ENCODE data around the gene TPTE2.
"Not testable (repeated sequence)": the region's sequence is repeated elsewhere in the genome, so short reads cannot be mapped to it uniquely, and the experiment has no call there.

The TPTE2 gene

DNA sequence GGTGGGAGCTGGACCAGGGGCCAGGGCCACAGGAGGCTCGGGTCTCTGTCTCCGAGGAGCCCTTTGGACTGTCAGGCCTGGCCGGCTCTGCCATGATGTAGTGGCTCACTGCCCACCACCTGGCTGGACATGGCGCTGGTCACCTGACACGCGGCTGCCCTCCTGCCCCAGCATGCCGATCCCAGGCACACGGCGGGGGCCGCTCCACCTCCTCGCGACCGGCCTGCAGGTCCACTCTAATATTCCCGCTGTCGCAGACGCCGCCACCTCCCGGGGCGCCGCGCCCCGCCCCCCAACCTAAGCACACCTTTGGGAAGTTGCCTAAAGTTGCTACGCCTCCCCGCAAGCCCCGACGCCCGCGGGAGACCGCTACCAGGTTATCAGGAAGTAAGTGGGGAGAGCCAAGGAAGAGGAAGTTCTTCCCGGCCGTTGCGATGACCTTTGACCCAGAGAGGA is at the start of gene TPTE2:
TPTE2 (minus strand) TSS at position 406 of the 456 bp plus-strand sequence. CDS start 58,298 bp downstream, outside the sequence.
- DNase-seq (ENCODE audit: low read depth) = not testable (repeated sequence)

GRCh38 chr13:19607523-19608078 is 46.3 kb upstream of the TPTE2 start:
- no peak for DNase-seq (ENCODE audit: low read depth)

GRCh38 chr13:19606737-19607136 is 45.4 kb upstream of the TPTE2 start:
- no peak for DNase-seq (ENCODE audit: low read depth)

GRCh38 chr13:19606152-19606551 is 44.8 kb upstream of the TPTE2 start:
- no peak for DNase-seq (ENCODE audit: low read depth)

DNA sequence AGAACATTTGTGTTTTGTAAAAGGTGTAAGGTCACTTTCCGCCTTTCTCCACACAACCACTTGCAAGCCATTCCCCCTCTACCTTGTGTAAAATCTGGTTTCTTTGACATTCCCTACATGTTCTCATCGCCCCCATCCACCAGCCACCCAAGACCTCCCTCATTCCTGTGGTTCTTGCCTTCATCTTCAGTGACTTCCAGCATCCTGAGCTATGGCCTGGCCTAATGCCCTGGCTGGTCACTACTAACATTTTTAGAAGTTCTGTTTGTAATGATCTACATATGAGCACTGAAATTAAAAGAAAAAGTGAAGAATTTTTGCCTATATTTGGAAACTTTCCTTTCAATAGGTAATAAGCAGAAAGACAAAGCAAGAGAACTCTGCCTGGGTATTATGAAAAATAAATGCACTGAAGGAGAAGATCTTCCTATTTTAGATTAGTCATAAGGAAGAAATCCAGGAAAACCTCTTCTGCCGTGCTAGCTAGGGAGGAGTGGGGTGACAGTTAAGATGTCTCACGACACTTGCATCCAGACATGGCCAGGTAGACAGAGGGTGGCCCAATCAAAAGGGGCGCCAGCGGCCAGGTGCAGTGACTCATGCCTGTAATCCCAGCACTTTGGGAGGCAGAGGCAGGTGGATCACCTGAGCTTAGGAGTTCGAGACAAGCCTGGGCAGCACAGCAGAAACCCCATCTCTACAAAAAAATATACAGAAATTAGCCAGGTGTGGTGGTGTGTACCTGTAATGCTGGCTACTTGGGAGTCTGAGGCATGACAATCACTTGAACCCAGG is 44.0 kb upstream of the TPTE2 start:
- no peak for DNase-seq (ENCODE audit: low read depth)

DNA sequence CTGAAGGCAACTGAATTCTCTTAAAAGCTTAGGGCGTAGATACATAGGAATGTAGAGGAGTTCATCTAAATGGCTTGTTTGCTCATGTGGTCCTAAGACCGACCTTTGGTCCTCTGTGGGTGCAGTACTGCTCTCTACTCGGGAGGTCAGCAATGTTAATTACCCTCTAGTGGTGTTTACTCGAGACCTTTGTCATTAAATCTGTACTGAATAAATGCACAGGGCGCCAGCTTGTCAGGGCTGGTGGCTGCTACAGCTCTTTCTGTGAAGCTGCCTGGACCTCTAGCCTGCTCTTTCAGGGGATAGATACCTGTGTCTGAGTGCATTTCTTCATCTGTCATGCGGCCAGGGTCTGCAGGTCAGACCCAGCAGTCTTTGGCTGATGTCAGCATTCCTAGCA is 43.0 kb upstream of the TPTE2 start:
- DNase-seq (ENCODE audit: low read depth) = no peak

DNA sequence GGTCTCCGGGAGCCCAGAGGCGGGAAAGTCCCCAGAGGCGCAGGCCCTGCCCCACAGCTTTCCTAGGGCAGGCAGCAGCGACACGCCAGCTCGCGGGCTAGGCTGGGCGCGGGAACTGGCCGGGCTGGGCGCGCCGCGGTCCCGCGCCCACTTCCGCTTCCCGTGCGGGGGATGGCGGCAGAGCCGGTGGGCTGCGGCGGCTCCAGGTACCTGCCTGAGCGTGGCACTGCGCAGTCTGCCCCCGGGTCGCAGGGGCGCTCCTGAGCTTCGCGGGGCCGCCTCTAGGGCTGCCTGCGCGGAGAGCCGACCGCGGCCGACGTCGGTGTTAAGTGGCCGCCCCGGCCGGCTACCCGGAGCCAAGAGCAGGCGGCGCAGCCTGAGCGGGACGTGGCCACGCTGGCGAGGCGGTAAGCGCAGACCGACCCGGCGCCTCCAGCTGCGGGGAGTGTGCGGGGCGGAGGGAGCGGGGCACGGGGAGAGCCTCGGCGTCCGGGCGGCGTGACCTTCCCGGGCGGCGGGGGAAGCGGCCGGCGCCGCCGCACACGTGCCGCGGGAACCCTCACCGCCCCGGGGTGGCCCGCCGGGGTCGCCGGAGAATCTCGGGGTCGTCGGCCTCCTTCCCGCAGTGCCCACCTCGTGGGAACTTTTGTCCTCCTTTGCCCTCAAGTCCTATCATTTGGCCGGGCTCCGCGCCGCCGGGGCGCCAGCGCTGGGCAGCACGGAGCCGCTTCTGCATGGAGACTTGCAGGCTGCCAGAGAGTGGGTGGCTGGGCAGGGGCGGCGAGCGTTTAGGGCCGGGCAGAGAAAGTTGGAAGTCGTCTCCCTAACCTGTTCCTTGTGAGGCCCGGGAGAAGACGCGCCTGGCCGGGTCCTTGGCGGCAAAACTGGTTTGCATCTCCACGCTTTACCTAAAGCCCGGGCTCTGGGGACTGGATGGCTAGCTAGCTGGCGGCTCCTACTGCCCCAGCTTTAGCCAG is 40.7 kb upstream of the TPTE2 start:
- DNase-seq (ENCODE audit: low read depth) = no peak

DNA sequence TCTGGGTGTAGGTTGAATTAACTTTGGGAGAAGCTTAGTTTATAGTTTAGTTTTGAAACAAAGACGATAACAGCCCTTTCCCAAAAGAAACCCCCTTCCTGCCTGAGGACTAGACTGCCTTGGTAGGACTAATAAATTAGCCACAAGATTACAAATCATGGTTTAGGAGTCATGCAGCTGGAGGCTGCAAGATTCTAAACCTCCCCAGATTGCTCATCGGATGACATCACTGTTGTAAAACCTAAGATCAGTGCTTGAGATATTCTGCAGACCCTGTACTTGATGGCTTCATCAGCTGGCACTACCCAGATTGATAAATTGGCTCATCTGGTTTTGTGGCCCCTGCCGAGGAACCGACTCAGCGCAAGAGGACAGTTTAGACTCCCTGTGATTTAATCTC is 36.2 kb upstream of the TPTE2 start:
- DNase-seq (ENCODE audit: low read depth) = no peak

DNA sequence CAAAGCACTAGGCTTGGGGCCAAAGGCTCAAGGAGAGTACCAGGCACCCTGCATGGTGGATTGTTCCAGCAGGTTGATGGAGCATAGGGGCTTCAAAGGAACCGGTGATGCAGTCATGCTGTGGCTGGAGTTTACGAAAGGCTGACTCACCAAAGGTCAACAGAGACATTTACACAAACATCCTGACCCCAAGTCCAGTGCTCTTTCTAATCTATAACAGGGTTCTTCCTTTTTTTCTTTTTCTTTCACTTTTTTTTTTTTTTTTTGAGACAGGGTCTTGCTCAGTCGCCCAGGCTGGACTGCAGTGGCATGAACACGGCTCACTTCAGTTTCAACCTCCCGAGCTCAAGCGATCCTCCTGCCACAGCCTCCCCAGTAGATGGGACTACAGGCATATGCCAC is 35.6 kb upstream of the TPTE2 start:
- no peak for DNase-seq (ENCODE audit: low read depth)

- no peak for DNase-seq (ENCODE audit: low read depth)
Observed at GRCh38 chr13:19596086-19596485, 34.8 kb upstream of the TPTE2 start.

GRCh38 chr13:19592657-19593180 is 31.4 kb upstream of the TPTE2 start:
- DNase-seq (ENCODE audit: low read depth) = no peak

DNA sequence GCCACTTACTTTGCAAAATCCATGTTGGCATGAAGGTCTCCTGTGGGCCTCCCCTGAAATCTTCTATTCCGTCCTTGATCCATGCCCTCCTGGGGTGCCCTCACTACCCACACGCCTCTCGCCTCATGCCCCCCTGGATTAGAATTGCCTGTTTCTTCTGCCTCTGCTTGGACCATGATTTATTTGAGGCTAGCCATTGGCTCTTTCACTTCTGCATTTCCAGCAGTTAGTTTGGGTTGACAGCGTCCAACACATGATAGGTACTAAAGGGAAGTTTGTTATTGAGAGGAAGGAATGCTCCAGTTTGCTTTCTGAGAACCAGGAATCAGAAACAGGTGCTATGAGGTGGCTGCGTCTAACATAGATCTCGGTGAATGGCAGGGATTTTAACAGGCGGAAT is 30.5 kb upstream of the TPTE2 start:
- DNase-seq (ENCODE audit: low read depth) = no peak

DNA sequence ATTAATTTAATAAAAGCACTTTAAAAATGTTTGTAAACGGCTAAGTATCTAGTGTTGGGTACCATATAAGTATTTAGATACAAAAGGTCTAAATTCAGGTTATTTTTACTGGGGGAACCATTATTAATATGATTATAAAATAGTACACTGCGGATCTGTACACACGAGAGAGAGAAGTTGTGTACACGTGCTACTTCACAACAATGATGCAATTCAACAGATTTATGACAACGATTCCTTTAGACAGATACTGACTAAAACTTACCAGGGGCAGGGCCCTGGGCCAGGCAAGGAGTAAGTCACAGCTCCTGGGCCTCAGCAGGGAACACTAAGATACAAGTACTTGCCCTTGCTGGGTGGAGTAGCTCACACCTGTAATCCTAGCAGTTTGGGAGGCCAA is 29.1 kb upstream of the TPTE2 start:
- no peak for DNase-seq (ENCODE audit: low read depth)

DNA sequence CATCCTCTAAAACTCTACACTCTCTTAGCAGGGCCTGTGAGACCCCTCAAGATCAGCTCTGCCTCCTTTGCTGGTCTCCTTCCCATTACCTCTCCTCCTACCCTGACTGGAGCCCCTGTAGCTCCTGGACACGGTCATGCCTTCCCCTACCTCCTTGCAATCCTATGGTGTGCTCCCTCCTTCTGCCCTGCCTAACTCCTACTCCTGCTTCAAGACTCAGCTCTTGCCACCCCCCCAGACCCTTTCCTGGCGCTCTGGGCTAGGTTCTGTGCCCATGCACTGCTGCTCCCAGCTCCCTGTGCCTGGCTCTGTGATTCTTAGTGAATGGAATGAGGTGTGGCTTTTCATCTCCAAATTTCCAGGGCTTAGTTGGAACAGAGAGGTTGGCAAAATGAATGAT is 28.0 kb upstream of the TPTE2 start:
- no peak for DNase-seq (ENCODE audit: low read depth)

DNA sequence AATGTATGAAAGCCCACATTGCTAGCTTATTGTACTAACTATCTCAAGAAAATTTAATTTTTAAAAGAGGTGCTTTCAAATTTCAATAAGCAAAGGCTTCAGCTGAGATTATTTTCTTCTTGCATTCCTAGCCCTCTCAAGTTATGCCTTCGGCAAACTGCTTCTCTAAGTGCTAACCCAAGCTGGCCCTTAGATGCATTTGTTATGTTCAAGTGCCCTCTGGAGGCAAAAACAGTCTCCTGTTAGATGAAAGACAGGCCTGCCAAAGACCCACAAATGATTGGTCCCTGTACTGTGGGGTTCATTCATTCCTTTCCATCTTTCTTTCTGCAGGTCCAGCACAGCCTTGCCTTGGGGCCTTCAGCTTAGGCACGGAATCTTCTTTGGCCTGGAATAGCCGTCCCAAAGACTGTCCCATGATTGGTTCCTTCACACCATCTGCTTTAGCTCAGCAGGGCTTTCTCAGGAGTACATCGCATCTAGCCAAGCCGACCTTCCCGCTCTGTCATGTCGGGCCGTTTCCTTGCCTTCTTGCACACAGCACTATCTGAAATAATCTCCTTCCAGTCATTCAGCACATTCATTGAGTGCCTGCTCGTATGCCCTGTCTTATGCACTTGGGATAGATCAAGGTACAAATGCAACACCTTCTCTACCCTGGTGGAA is 26.4 kb upstream of the TPTE2 start:
- DNase-seq (ENCODE audit: low read depth) = no peak

- peak; percentile 72 for DNase-seq (ENCODE audit: low read depth)
Observed at GRCh38 chr13:19586904-19587634, 25.7 kb upstream of the TPTE2 start.

GRCh38 chr13:19581675-19582074 is 20.3 kb upstream of the TPTE2 start:
- DNase-seq (ENCODE audit: low read depth) = no peak

- no peak for DNase-seq (ENCODE audit: low read depth)
Observed at GRCh38 chr13:19575230-19575629, 13.9 kb upstream of the TPTE2 start.

GRCh38 chr13:19573120-19573716 is 11.9 kb upstream of the TPTE2 start:
- DNase-seq (ENCODE audit: low read depth) = no peak

- DNase-seq (ENCODE audit: low read depth) = no peak
Observed at GRCh38 chr13:19572280-19572679, 10.9 kb upstream of the TPTE2 start.

Data from stimulated activated CD4-positive, alpha-beta T cell treated with anti-CD3 and anti-CD28 coated beads, Interleukin-2, amount 100 ng/mL, for 4 hours (primary cell).